GM21423 (cell line): Measurements from ENCODE around the gene FXYD3.

Experiments used
- ATAC-seq: cut with Tn5 transposase; IDR thresholded peaks from one replicate; pipeline ENCODE4 v1.9.1; 2021; ENCODE audit warnings: mild to moderate bottlenecking, moderate library complexity; ENCODE audit not compliant: unreplicated experiment

FXYD3 gene

GRCh38 chr19:35115177-35115951, at the start of gene FXYD3:
Gene FXYD3 (plus strand): TSS chr19:35115823. CDS start chr19:35119377, 3,554 bp downstream.
- ATAC-seq, result no peak

- ATAC-seq, result no peak
Observed at GRCh38 chr19:35066121-35066520, 49.5 kb upstream of the FXYD3 start.

GRCh38 chr19:35066691-35067563, 48.7 kb upstream of the FXYD3 start:
- peak; percentile 73 for ATAC-seq

- ATAC-seq, result no peak
Observed at GRCh38 chr19:35068941-35069634, 46.5 kb upstream of the FXYD3 start.

GRCh38 chr19:35069696-35070095, 45.9 kb upstream of the FXYD3 start:
- ATAC-seq, result no peak

- no peak for ATAC-seq
Observed at GRCh38 chr19:35070471-35070870, 45.2 kb upstream of the FXYD3 start.

GRCh38 chr19:35073516-35073915, 42.1 kb upstream of the FXYD3 start:
- ATAC-seq, result no peak

GRCh38 chr19:35073941-35074340, 41.7 kb upstream of the FXYD3 start:
- ATAC-seq, result no peak

- ATAC-seq, result no peak
Observed at GRCh38 chr19:35074426-35075201, 41.0 kb upstream of the FXYD3 start.

- ATAC-seq, result no peak
Observed at GRCh38 chr19:35075202-35076025, 40.2 kb upstream of the FXYD3 start.

GRCh38 chr19:35076026-35076370, 39.6 kb upstream of the FXYD3 start:
- ATAC-seq, result no peak

- no peak for ATAC-seq
Observed at GRCh38 chr19:35076657-35077056, 39.0 kb upstream of the FXYD3 start.

GRCh38 chr19:35077411-35078223, 38.0 kb upstream of the FXYD3 start:
- ATAC-seq, result no peak

- ATAC-seq, result no peak
Observed at GRCh38 chr19:35079826-35080225, 35.8 kb upstream of the FXYD3 start.

GRCh38 chr19:35080613-35081170, 34.9 kb upstream of the FXYD3 start:
- ATAC-seq, result no peak

- ATAC-seq, result no peak
Observed at GRCh38 chr19:35081201-35081600, 34.4 kb upstream of the FXYD3 start.

GRCh38 chr19:35083691-35084508, 31.7 kb upstream of the FXYD3 start:
- no peak for ATAC-seq

- no peak for ATAC-seq
Observed at GRCh38 chr19:35084509-35084762, 31.2 kb upstream of the FXYD3 start.
